GM18873 (cell line): ENCODE measurements around the gene RHEX.
"Not testable (repeated sequence)": the region's sequence is repeated elsewhere in the genome, so short reads cannot be mapped to it uniquely, and the experiment has no call there.

Experiments used
- ATAC-seq: cut with Tn5 transposase; IDR thresholded peaks from one replicate; pipeline ENCODE4 v1.9.1; 2021; ENCODE audit warnings: mild to moderate bottlenecking, moderate library complexity, moderate number of reproducible peaks; ENCODE audit not compliant: unreplicated experiment, low FRiP score

Gene RHEX

GRCh38 chr1:206055639-206056323, 2.8 kb downstream of the RHEX start:
- ATAC-seq, result not testable (repeated sequence)

- not testable (repeated sequence) for ATAC-seq
Observed at GRCh38 chr1:206058289-206058926, 5.4 kb downstream of the RHEX start.

- ATAC-seq, result no peak
Observed at GRCh38 chr1:206058927-206059292, 5.9 kb downstream of the RHEX start.

GRCh38 chr1:206059355-206059915, 6.5 kb downstream of the RHEX start:
- no peak for ATAC-seq

- ATAC-seq, result no peak
Observed at GRCh38 chr1:206060844-206061243, 7.9 kb downstream of the RHEX start.

- ATAC-seq, result no peak
Observed at GRCh38 chr1:206062464-206062863, 9.5 kb downstream of the RHEX start.

GRCh38 chr1:206064001-206064400, 11.0 kb downstream of the RHEX start:
- ATAC-seq, result not testable (repeated sequence)

GRCh38 chr1:206064501-206064900, 11.5 kb downstream of the RHEX start:
- ATAC-seq, result not testable (repeated sequence)

GRCh38 chr1:206065547-206066145, 12.7 kb downstream of the RHEX start:
- no peak for ATAC-seq

GRCh38 chr1:206066479-206067171, 13.7 kb downstream of the RHEX start:
- ATAC-seq, result peak; percentile 74

GRCh38 chr1:206067486-206068227, 14.7 kb downstream of the RHEX start:
- ATAC-seq, result no peak

- ATAC-seq, result no peak
Observed at GRCh38 chr1:206068314-206068713, 15.3 kb downstream of the RHEX start.

- no peak for ATAC-seq
Observed at GRCh38 chr1:206070627-206071304, 17.8 kb downstream of the RHEX start.

GRCh38 chr1:206074839-206075238, 21.9 kb downstream of the RHEX start:
- no peak for ATAC-seq

- ATAC-seq, result no peak
Observed at GRCh38 chr1:206075786-206076755, 23.1 kb downstream of the RHEX start.

- ATAC-seq, result no peak
Observed at GRCh38 chr1:206079135-206079534, 26.2 kb downstream of the RHEX start.

GRCh38 chr1:206080026-206080820, 27.2 kb downstream of the RHEX start:
- ATAC-seq, result no peak

- ATAC-seq, result no peak
Observed at GRCh38 chr1:206081856-206082255, 28.9 kb downstream of the RHEX start.
